Endothelial cell of umbilical vein (primary cell): Measurements from ENCODE around the gene SNW1. TPM values are rescaled to one million over a fixed set of nuclear protein-coding genes. Genes with fewer than 3 reads are reported as not detected.

Experiments
- BruUV-seq: library from RNA; stranded (reverse); fragments of 400-500 nt; replicated peaks from 2 replicates; lab custom pipeline; 2021; lab: Mats Ljungman, UMichigan
- CTCF ChIA-PET: fragments of 300-600, 350-600 bp; sonication (Branson Sonifier 250); formaldehyde crosslinking; loops from one replicate; lab custom pipeline; 2021; ENCODE audit warnings: antibody characterized with exemption, inconsistent platforms; lab: Charles Lee
- POLR2A ChIA-PET: fragments of 300-600, 350-600 bp; sonication (Branson Sonifier 250); formaldehyde crosslinking; loops from one replicate; lab custom pipeline; 2021; ENCODE audit warnings: antibody characterized with exemption, inconsistent platforms; lab: Charles Lee
- DNase-seq: peaks from one replicate; pipeline ENCODE4 v3.0.0-alpha.2; 2011; ENCODE audit warnings: low read depth, low spot score
- FAIRE-seq: peaks from 2 replicates; lab custom pipeline; 2011; peaks lifted over from hg19 to GRCh38; lab: Jason Lieb, UNC
- H2AFZ ChIP-seq: 2 replicates; pipeline ENCODE4 v1.6.0; 2012; ENCODE audit warnings: low read depth, low read length, control low read depth, inconsistent platforms
- H3K27ac ChIP-seq: 2 replicates; pipeline ENCODE4 v1.5.1; 2011; ENCODE audit warnings: low read depth, mild to moderate bottlenecking, control low read depth, low read length, moderate library complexity; ENCODE audit not compliant: insufficient read depth
- H3K27me3 ChIP-seq, 2 experiments: 2 replicates each; pipeline versions ENCODE4 v1.6.0 to v1.6.1; 2011; ENCODE audit warnings: low read length in 2 of 2, mixed read lengths in 1 of 2; ENCODE audit not compliant: control insufficient read depth in 2 of 2, insufficient read depth in 2 of 2
- H3K36me3 ChIP-seq, 2 experiments: 2 replicates in 1 of 2; 3 replicates in 1 of 2; pipeline ENCODE4 v1.5.1; 2011; ENCODE audit warnings: low read length in 2 of 2, mild to moderate bottlenecking in 1 of 2, moderate library complexity in 1 of 2; ENCODE audit not compliant: control insufficient read depth in 2 of 2, insufficient read depth in 2 of 2; ENCODE audit errors: extremely low read depth in 1 of 2
- H3K4me1 ChIP-seq: 3 replicates; pipeline ENCODE4 v1.5.1; 2011; ENCODE audit warnings: mild to moderate bottlenecking, low read length; ENCODE audit not compliant: control insufficient read depth, insufficient read depth; ENCODE audit errors: extremely low read depth
- H3K4me2 ChIP-seq: 2 replicates; pipeline ENCODE4 v1.6.1; 2011; ENCODE audit warnings: low read length, control low read depth, mixed read lengths; ENCODE audit not compliant: insufficient read depth
- H3K4me3 ChIP-seq, 3 experiments: fragments of 200-600 bp in 1 of 3; sonication (generic), shearing (Covaris generic) in 1 of 3; replicated peaks in 1 of 3; 2 replicates each; pipeline ENCODE4 v1.5.1; 2011 to 2016; ENCODE audit warnings: control low read depth in 3 of 3, low read length in 3 of 3, mild to moderate bottlenecking in 2 of 3, inconsistent platforms in 1 of 3, low read depth in 1 of 3, moderate library complexity in 1 of 3; ENCODE audit not compliant: insufficient read depth in 1 of 3
- H3K79me2 ChIP-seq: 2 replicates; pipeline ENCODE4 v1.6.0; 2012; ENCODE audit warnings: low read length, inconsistent platforms; ENCODE audit not compliant: control insufficient read depth, insufficient read depth
- H3K9ac ChIP-seq: replicated peaks from 2 replicates; pipeline ENCODE3; 2011; ENCODE audit warnings: low read length, control low read depth; ENCODE audit not compliant: insufficient read depth; ENCODE audit errors: extremely low read depth
- H3K9me1 ChIP-seq: replicated peaks from 3 replicates; pipeline ENCODE4 v1.6.0; 2011; ENCODE audit warnings: mild to moderate bottlenecking, low read length; ENCODE audit not compliant: control insufficient read depth, insufficient read depth; ENCODE audit errors: extremely low read depth
- H3K9me3 ChIP-seq: replicated peaks from 2 replicates; pipeline ENCODE4 v1.5.1; 2012; ENCODE audit warnings: low read length, inconsistent platforms; ENCODE audit not compliant: control insufficient read depth, insufficient read depth
- H4K20me1 ChIP-seq: replicated peaks from 2 replicates; pipeline ENCODE3; 2011; ENCODE audit warnings: mild to moderate bottlenecking, low read length; ENCODE audit not compliant: control insufficient read depth, insufficient read depth; ENCODE audit errors: extremely low read depth
- CTCF ChIP-seq, 2 donors: IDR thresholded peaks; 1 replicate in 1 of 2; 2 replicates in 1 of 2; pipeline ENCODE4 v1.5.1; 2011; ENCODE audit warnings: low read length in 2 of 2, mild to moderate bottlenecking in 2 of 2, moderate library complexity in 2 of 2, control low read depth in 1 of 2, inconsistent platforms in 1 of 2, low read depth in 1 of 2; ENCODE audit not compliant: insufficient read depth in 1 of 2; ENCODE audit errors: extremely low read depth in 1 of 2
- EZH2 ChIP-seq: IDR thresholded peaks from 2 replicates; pipeline ENCODE4 v1.6.1; 2012; ENCODE audit warnings: borderline replicate concordance, low read depth, mild to moderate bottlenecking, moderate library complexity, low read length, inconsistent platforms; ENCODE audit not compliant: severe bottlenecking
- FOS ChIP-seq: IDR thresholded peaks from 2 replicates; pipeline ENCODE4 v1.6.1; 2011; ENCODE audit warnings: mild to moderate bottlenecking, low read length, moderate library complexity, borderline replicate concordance; ENCODE audit not compliant: insufficient read depth
- GATA2 ChIP-seq: IDR thresholded peaks from 2 replicates; pipeline ENCODE4 v1.7.0; 2011; ENCODE audit warnings: low read depth, mild to moderate bottlenecking, moderate library complexity, mixed read lengths, low read length; ENCODE audit not compliant: insufficient read length, insufficient read depth
- dilution Hi-C: fragments of 300-500 bp; cut with MboI; formaldehyde crosslinking; loops from one replicate; pipeline ENCODE4 v1.15.0; 2019; ENCODE audit warnings: low sequenced_read_pairs; ENCODE audit not compliant: extremely low pct_ligation_motif_present
- intact Hi-C: fragments of 100-400 bp; cut with micrococcal nuclease; formaldehyde crosslinking; loops from one replicate; pipeline ENCODE4 v1.10.0; 2022
- polyA plus RNA-seq, 4 experiments: library from polyadenylated mRNA; depleted of rRNA in 3 of 4; stranded (reverse) in 3 of 4; unstranded in 1 of 4; fragments of >200 nt; gene quantifications; 2 replicates each; pipeline versions ENCODE4 v1.2.1 to v1.2.3, GENCODE V29; 2011 to 2012; ENCODE audit warnings: missing spikeins in 1 of 4
- total RNA-seq: library from RNA; stranded (reverse); gene quantifications from 2 replicates; pipeline ENCODE4 v1.2.3, GENCODE V29; 2021

The SNW1 gene
- total and polyA plus RNA-seq, 2 donors (not counting 3 experiments of a cell fraction or from before 2014, with no cell fraction given) = 14.3 to 104 TPM

GRCh38 chr14:77761205-77761931, 412 bp upstream of the SNW1 start:
- Histone ChIP-seq H3K4me1 (peaks cover 8% of the 10 kb centered on the region), H3K27me3 (no peaks in the 10 kb centered on the region), H3K79me2 (peaks cover 45% of the 10 kb centered on the region), H3K4me3 (peak overlapping the region; percentile 79 to 93 (median 82)), H3K9me1 (no peaks in the 10 kb centered on the region), H3K36me3 (no peaks in the 10 kb centered on the region), H3K9me3 (no peaks in the 10 kb centered on the region), H3K9ac (peak overlapping the region; percentile 98), H4K20me1 (no peaks in the 10 kb centered on the region), H2AFZ (peak overlapping the region; percentile 82), H3K4me2 (peak overlapping the region; percentile 78), H3K27ac (peak overlapping the region; percentile 94)
- BruUV-seq = no TSS peak
- POLR2A ChIA-PET = interaction anchor here (0.9 kb wide), 1 partner anchor 10 kb away, joined by 3 read pairs; no protein-coding TSS in a partner anchor
- DNase-seq (no peak), FAIRE-seq (peak; percentile 62)
- intact Hi-C loops = loop anchor here (1.0 to 5.0 kb wide), 4 partner anchors 39 to 837 kb away; partner anchors contain the start of genes ADCK1, ALKBH1 and SLIRP
- no peak for TF ChIP-seq FOS
- TF ChIP-seq EZH2 = no peak
- TF ChIP-seq GATA2 = peak; percentile 34
- TF ChIP-seq CTCF (IDR thresholded peaks at IDR 0.05; ENCODE audit: extremely low read depth in 1 of 2, insufficient read depth in 1 of 2, low read depth in 1 of 2, low read length in 2 of 2) = peak; percentile 7 to 22
- dilution Hi-C loops = no loop called here
- CTCF ChIA-PET = interaction anchor here (1.2 to 2.7 kb wide), 4 partner anchors 10 to 805 kb away, joined by 4 to 16 read pairs (median 6); partner anchors contain the start of gene ADCK1
